Spleen (tissue), 7 donors: Measurements from ENCODE around the gene FPGS.

Source experiments
- POLR2A ChIP-seq, 3 donors: fragments of 450-650 bp; IDR thresholded peaks; one replicate each; pipeline ENCODE4 v1.5.1; 2017; ENCODE audit warnings: antibody characterized with exemption in 3 of 3, mild to moderate bottlenecking in 1 of 3
- POLR2AphosphoS5 ChIP-seq, 3 donors: sonication (generic); formaldehyde crosslinking; IDR thresholded peaks; one replicate each; pipeline ENCODE4 v1.5.1; 2017; ENCODE audit warnings: antibody characterized with exemption in 3 of 3
- TF ChIP-seq, protein P1 (sequence below), 11 experiments: fragments of 200-600 bp in 7 of 11; fragments of 450-650 bp in 4 of 11; sonication (generic) in 4 of 11; IDR thresholded peaks in 8 of 11; conservative IDR thresholded peaks in 3 of 11; 1 replicate in 7 of 11; 2 replicates in 4 of 11; pipeline versions ENCODE4 v1.4.0 to v1.8.0; 2016 to 2021; ENCODE audit warnings: antibody characterized with exemption in 11 of 11, inconsistent platforms in 4 of 11, mild to moderate bottlenecking in 1 of 11
- donor health status: DM: no; HTN: no; CAD: no; lungs with moderate emphysema.
- donor health status: DM: no; HTN: no; CAD: no.
- donor health status: DM: no; HTN: no; CAD: no.

- no peak for TF ChIP-seq POLR2A (IDR thresholded peaks at IDR 0.05)
- TF ChIP-seq, protein P1, sequence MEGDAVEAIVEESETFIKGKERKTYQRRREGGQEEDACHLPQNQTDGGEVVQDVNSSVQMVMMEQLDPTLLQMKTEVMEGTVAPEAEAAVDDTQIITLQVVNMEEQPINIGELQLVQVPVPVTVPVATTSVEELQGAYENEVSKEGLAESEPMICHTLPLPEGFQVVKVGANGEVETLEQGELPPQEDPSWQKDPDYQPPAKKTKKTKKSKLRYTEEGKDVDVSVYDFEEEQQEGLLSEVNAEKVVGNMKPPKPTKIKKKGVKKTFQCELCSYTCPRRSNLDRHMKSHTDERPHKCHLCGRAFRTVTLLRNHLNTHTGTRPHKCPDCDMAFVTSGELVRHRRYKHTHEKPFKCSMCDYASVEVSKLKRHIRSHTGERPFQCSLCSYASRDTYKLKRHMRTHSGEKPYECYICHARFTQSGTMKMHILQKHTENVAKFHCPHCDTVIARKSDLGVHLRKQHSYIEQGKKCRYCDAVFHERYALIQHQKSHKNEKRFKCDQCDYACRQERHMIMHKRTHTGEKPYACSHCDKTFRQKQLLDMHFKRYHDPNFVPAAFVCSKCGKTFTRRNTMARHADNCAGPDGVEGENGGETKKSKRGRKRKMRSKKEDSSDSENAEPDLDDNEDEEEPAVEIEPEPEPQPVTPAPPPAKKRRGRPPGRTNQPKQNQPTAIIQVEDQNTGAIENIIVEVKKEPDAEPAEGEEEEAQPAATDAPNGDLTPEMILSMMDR (IDR thresholded peaks at IDR 0.05 in 8 of 11, conservative IDR thresholded peaks at IDR 0.05 in 3 of 11), result peak in 3 of 11 experiments; percentile 9 to 29 (median 19)
- TF ChIP-seq POLR2AphosphoS5 (IDR thresholded peaks at IDR 0.05), result peak in 2 of 3 donors; percentile 67 to 75
These were observed 32.6 kb upstream of the FPGS start for GRCh38 chr9:127769929-127770582.
